ENCODE data around the gene CRY2.

CRY2 gene

DNA sequence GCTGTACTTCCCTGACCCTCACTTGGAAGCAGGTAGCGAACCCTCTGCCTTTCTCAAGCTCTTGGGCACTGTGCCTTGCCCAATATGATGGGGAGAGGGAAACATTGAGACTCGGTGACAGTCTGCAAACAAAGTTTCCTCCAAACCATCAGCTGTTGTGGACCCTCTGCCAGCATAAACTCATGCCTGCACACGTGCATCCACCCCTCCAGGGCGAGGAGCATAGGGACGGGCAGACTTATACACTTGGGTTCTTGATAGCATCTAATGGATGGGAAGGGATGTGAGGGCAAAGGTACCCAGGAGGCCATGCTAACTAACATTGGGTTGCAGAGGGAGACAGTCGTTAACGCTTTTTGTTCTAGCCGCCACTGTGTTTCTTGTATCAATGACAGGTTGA is 29.9 kb downstream of the CRY2 start:
- DNase-seq (ENCODE audit: low spot score): no peak
- in situ Hi-C loops (cut with MboI; ENCODE audit: low pct_unique_long_range_greater_than_20kb, low sequenced_read_pairs, unreplicated experiment): no loop called here
- TF ChIP-seq, protein P1, sequence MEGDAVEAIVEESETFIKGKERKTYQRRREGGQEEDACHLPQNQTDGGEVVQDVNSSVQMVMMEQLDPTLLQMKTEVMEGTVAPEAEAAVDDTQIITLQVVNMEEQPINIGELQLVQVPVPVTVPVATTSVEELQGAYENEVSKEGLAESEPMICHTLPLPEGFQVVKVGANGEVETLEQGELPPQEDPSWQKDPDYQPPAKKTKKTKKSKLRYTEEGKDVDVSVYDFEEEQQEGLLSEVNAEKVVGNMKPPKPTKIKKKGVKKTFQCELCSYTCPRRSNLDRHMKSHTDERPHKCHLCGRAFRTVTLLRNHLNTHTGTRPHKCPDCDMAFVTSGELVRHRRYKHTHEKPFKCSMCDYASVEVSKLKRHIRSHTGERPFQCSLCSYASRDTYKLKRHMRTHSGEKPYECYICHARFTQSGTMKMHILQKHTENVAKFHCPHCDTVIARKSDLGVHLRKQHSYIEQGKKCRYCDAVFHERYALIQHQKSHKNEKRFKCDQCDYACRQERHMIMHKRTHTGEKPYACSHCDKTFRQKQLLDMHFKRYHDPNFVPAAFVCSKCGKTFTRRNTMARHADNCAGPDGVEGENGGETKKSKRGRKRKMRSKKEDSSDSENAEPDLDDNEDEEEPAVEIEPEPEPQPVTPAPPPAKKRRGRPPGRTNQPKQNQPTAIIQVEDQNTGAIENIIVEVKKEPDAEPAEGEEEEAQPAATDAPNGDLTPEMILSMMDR (IDR thresholded peaks at IDR 0.05; ENCODE audit: extremely low read depth, insufficient read depth, missing control alignments): no peak

DNA sequence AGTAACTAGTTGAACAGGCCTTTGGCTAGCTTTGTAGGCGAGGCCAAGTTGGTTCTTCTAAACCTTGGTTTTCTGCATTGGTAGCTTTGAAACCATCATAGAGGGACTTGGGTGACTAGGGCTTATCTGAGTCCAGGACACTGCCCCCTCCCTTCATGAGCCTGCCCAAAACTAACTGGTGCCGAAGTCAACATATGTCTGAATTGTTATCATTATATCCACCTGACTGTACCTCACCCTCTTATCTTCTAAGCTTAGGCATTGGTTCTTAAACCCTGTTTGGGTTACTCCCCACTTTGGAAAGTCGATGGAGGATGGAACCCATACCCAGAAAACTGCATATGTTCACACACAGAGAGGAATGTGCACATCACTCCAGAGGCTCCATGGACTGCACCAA is 30.6 kb downstream of the CRY2 start:
- TF ChIP-seq, protein P1 (IDR thresholded peaks at IDR 0.05; ENCODE audit: extremely low read depth, insufficient read depth, missing control alignments): no peak
- in situ Hi-C loops (cut with MboI; ENCODE audit: low pct_unique_long_range_greater_than_20kb, low sequenced_read_pairs, unreplicated experiment): no loop called here
- DNase-seq (ENCODE audit: low spot score): no peak

DNA sequence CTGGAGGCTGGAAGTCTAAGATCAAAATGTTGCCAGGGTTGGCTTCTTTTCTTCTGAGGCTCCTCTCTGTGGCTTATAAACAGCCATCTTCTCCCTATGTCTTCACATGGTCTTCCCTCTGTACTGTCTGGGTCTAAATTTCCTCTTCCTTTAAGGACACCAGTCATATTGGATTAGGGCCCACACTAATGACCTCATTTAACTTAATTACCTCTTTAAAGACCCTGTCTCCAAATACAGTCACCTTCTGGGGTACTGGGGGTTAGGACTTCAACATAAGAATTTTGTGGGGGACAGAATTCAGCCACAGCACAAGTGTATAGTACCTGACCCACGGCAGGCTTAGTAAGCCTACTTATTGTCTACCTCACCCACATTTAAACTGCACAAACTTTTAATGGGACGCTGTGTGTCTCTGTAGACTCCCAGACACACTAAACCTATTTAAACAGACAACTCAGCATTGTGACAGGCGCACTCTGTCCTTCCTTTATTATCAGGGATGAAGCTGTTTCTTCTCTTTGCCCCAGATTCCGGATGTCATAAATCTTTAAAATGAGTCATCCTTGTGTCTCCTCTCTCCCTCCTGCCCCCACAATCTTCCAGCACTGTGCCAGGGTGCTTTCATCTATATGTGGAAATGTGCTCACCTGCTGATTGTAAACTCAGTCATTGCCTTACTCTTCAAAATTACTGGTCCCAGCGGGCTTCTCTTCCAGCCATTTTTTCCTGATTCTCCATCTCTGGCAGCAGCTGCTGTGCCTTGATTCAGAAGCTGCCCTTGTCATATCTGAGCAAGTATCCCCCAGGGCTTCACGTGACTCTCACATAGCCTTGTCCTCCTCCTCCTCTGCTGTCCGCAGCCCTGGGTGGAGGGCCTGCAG is 32.8 kb downstream of the CRY2 start:
- no peak for DNase-seq (ENCODE audit: low spot score)
- in situ Hi-C loops (cut with MboI; ENCODE audit: low pct_unique_long_range_greater_than_20kb, low sequenced_read_pairs, unreplicated experiment): no loop called here
- TF ChIP-seq, protein P1 (IDR thresholded peaks at IDR 0.05; ENCODE audit: extremely low read depth, insufficient read depth, missing control alignments): no peak

DNA sequence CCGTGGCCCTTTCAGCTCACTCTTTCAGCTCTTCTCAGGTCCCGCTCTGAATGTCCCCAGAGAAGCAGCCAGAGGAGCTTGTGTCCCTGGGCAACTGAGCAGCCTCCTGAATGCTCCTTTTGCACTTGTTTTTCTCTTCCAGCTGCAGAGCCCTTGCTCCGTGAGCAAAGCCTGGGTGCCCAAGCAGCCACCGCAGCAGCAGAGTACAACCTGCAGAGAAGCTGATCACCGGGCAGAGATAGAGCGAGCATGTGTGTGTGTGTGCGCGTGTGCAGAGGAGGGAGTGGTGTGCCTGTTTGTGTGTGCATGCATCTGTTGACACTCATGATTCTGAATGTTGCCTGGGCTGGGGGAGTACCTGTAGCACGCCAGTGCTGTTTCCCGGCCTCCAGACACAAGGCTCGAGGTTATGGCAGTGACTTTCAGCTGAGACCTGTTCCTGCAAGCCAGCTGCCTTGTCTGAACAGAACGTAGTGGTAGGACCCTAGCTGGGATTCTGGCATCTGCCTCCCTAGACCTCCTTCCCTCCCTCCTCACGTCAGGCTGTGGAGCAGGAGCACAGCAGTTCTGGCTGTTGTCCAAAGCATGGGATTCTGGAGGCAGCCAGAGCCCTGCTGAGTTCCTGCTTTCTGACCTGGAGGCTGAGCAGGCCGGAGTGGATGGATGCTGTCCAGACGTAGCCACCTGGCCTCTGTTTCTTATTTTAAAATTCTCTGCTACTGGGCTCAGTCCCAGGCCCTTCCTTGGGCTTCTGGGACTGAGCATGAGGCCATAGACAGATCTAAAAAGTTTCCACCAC is 33.7 kb downstream of the CRY2 start:
- no peak for DNase-seq (ENCODE audit: low spot score)
- in situ Hi-C loops (cut with MboI; ENCODE audit: low pct_unique_long_range_greater_than_20kb, low sequenced_read_pairs, unreplicated experiment): no loop called here
- TF ChIP-seq, protein P1 (IDR thresholded peaks at IDR 0.05; ENCODE audit: extremely low read depth, insufficient read depth, missing control alignments): no peak

DNA sequence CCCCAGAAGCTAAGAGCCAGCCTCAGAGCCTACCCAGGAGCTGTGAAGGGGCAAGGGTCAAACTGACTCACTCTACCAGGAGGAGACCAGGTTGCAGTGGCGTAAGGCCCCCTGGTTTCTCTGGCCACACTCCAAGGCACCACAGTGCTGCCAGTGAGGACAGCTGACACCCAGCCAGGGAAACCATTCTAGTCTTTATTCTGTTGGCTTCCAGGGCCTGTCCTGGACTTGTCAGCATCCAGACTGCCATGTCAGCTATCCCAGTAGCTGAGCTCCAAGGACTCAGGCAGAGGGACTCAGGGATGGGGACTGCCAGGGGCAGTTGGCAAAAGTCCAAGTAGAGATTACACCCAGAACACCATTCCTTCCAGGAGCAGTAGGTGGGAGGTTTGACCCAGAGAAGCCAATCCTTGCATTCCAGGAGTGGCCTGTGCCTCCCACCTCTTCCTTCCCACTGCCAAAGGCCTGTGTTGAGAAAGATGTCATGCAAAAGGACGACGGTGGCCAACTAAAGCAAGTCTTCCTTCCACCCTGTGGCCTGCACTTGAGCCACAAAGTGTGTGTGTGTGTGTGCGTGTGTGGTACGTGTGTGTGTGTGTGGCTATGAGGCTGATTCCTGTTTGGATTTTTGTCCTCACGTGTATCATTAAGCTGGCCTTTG is 34.6 kb downstream of the CRY2 start:
- in situ Hi-C loops (cut with MboI; ENCODE audit: low pct_unique_long_range_greater_than_20kb, low sequenced_read_pairs, unreplicated experiment): no loop called here
- TF ChIP-seq, protein P1 (IDR thresholded peaks at IDR 0.05; ENCODE audit: extremely low read depth, insufficient read depth, missing control alignments): no peak
- no peak for DNase-seq (ENCODE audit: low spot score)

DNA sequence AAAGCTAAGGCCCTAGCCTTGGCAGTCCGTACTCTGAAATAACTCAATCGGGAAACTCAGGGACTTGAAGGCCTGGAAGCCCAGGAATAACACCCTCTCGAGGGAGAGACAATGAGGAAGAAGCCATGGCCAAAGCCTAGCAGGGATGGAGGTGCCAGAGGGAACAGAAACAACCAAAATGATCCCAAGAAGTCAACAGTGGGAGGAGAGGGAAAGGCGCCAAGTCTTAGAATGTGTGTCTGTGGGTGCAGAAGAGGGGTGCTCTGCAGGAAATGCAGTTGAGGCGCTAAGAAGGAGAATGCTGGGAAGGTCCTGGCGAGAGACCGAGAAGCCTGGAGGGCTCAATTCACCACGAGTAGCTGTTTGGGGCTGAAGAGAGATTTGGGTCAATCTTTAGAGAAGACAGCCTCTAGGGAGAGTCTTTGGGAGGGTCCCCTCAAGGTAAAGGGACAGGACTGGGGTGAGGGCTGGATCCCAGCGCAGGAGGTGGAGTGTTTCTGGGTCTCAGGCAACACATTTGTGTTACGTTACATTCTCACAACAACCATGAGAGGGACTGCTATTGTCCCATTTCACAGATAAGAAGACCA is 37.4 kb downstream of the CRY2 start:
- in situ Hi-C loops (cut with MboI; ENCODE audit: low pct_unique_long_range_greater_than_20kb, low sequenced_read_pairs, unreplicated experiment): no loop called here
- TF ChIP-seq, protein P1 (IDR thresholded peaks at IDR 0.05; ENCODE audit: extremely low read depth, insufficient read depth, missing control alignments): no peak
- DNase-seq (ENCODE audit: low spot score): peak; percentile 23
